Skin epidermis (tissue), 12 donors: ENCODE data around the gene PSMB5.
A peak's percentile ranks its signal among the peaks of the same experiment; 100 is the strongest.

Experiments used
- H3K27ac ChIP-seq, 21 experiments: fragments of 200-600 bp; sonication (generic) in 11 of 21; one replicate each; pipeline ENCODE4 v1.5.0; 2020; ENCODE audit warnings: mild to moderate bottlenecking in 3 of 21, inconsistent platforms in 2 of 21, moderate library complexity in 2 of 21
- H3K4me3 ChIP-seq, 7 experiments: fragments of 200-600 bp; sonication (generic) in 2 of 7; one replicate each; pipeline ENCODE4 v1.5.0; 2020; ENCODE audit warnings: inconsistent platforms in 2 of 7, mild to moderate bottlenecking in 2 of 7, moderate library complexity in 1 of 7

Gene PSMB5

DNA sequence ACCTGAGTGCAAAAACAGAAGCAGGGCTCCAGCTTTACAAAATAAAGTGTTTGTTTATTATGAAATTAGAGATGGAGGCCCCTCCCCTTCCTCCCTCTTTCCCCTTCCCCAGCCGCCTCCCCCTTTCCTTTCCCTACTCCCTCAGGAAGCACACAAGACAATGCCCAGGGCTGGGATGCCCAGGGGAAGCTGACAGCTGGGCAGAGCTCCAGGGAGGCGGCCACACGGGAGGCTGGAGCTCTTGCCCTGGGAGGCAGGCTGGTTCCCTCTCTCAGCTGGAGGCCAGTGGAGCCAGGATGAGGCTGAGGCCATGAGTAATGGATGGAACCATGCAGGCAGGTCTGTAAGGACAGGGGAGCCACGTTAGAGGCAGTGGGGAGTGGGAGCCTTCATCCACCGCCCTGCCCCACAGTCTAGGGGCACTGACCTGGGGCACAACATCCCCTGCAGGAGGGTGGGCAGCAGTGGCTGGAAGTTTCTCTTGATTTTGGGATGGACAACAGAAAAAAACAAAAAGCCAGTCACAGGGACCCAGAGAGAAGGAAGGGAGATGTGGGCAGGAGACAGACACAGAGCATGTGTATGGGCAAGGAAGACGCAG lies 12.4 kb upstream of the PSMB5 start:
- H3K27ac ChIP-seq, result peak overlapping the region in 4 of 21 experiments; percentile 5 to 45 (median 30)

DNA sequence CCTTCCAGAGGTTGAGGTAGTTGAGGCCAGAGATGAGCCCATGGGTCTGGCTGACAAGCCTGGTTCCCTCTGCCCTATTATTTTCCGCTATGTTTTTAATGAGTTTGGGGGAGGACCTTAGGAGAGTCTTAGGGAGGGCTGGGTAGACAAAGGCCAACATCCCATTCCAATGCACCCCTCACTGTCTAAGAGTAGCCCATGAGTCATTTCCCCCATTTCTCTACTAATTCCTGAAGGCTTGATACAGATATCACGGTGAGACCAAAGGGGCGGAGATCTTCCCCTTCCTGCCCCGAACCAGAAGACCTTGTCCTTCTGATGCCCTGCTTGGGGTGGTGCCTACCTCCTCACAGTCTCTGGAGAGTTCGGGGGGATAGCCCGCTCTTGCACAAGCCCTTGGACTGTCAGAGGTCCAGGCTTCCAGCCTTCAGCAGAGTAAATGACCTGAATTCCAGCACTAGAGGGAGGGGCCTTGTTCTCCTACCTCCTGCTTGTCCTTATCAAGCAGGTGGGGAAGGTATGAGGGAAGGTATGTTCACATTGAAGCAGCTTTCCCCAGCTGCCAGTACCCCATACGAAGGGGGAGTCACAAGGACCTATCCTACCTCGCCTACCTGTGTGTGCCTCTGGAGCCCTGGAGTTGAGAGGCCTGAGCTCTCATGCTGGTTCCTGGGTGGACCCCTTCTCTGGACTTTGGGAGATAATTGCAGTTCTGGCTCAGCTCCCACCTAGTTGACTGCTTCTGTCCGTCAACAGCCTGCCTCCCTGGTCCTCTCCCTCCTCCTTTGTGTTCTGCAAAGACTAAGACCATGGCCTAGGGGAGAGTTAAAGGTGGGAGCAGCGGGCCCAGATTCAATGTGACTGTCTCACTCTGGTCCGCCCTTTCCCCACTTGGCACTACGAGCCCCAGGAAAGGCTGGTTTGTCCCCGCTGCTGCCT lies 11.0 kb upstream of the PSMB5 start:
- Histone ChIP-seq H3K27ac (peak overlapping the region in 4 of 21 experiments; percentile 10 to 44 (median 18)), H3K4me3 (no peak overlapping the region)

More for the DNA sequence above, 12.4 kb upstream of the PSMB5 start:
- H3K4me3 ChIP-seq, result no peak overlapping the region

DNA sequence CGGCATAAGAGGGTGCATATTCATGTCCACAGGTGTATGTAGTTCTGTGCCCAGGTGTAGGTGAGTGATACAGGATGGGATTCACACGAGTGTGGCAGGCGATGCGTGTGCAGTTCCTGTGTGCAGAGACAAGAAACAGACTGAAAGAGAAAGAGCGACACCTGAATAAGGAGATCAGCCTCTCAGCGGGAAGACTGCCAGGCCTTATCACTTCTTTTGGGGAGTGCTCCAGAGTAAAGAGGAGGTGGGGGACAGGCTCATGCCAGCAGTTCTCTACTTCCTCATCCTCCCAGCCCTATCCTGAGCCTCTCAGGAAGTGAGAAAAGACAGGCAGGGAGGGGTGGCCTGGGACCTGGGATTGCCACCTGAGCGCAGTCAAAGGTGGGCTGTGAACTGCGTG lies 10.1 kb upstream of the PSMB5 start:
- Histone ChIP-seq H3K4me3 (no peak overlapping the region), H3K27ac (peak overlapping the region in 2 of 21 experiments; percentile 10 to 14)

DNA sequence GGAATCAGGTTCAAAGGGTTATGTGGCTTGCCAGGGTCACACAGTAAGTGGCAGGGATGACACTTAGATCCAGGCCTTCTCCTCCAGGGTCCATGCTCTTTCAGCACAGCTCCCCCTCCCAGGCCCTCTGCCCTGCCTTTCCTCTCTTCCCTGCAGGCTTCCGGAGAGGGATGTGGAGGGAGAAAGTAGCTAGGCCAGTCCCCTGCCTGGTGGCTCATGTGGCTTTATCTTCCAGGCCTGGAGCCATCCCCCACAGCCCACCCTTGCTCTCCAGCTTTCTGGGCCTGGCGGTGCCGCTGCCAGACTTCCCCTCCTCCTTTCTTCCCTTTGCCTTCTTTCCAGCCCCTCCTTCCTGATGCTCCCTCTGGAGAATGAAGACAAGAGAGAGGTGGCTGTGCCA lies 9.1 kb upstream of the PSMB5 start:
- Histone ChIP-seq H3K27ac (no peak overlapping the region), H3K4me3 (no peak overlapping the region)

DNA sequence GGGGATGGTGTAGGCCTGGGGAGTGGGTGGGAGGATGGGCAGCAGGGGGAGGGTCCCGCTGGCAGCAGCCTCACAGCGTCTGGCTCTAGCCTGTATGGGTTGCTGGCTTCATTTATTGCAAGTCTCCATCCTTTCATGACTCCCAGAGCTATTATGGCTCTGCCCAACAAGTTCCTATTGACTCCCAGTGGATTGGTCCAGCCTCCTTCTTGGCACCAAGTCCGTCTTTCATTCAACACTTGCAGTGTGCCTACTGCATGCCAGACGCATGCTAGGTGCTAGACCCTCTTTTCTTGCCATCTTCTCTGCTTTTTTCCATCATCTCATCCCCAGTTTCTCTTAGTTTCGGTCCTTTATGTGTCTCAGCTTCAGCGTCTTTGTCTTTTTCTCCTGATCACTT lies 8.4 kb upstream of the PSMB5 start:
- Histone ChIP-seq H3K4me3 (no peak overlapping the region), H3K27ac (no peak overlapping the region)

DNA sequence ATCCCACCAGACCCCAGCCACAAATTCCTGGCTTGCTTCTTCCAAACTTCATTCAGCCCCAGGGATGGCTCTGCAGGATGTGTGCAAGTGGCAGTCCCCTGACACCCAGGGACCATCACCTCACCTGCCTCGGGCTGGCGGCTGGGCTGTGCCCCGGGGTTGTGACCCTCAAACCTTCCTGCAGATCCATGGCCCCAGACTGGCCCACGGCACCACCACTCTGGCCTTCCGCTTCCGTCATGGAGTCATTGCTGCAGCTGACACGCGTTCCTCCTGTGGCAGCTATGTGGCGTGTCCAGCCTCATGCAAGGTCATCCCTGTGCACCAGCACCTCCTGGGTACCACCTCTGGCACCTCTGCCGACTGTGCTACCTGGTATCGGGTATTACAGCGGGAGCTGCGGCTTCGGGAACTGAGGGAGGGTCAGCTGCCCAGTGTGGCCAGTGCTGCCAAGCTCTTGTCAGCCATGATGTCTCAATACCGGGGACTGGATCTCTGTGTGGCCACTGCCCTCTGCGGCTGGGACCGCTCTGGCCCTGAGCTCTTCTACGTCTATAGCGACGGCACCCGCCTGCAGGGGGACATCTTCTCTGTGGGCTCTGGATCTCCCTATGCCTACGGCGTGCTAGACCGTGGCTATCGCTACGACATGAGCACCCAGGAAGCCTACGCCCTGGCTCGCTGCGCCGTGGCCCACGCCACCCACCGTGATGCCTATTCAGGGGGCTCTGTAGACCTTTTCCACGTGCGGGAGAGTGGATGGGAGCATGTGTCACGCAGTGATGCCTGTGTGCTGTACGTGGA lies 7.7 kb upstream of the PSMB5 start, which contains the start of gene PSMB11:
Gene PSMB11 (plus strand): TSS at position 51 of the 804 bp plus-strand sequence. CDS start 14 bp downstream, at position 65.
- H3K27ac ChIP-seq, result no peak within 1 kb of the TSS
- no peak within 1 kb of the TSS for H3K4me3 ChIP-seq

DNA sequence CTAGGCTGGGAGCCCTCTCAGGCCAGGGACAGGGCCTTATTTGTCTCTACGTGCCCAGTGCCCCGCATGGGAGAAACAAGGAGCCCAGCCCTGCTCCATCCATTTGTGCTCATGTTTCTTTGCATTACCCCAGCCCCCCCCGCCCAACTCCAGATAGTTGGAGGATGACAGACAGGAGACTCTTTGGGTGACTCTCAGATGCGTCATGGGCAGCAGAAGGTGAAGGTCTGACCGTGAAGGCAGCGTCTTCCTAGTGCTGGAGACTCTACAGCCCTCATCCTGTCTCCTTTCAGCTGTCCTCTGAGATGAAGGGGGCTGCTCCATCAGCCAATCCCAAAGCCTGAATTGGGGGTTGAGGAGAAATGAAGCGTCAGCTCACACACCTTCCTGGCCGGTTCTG lies 7.0 kb upstream of the PSMB5 start:
- Histone ChIP-seq H3K27ac (no peak overlapping the region), H3K4me3 (no peak overlapping the region)

DNA sequence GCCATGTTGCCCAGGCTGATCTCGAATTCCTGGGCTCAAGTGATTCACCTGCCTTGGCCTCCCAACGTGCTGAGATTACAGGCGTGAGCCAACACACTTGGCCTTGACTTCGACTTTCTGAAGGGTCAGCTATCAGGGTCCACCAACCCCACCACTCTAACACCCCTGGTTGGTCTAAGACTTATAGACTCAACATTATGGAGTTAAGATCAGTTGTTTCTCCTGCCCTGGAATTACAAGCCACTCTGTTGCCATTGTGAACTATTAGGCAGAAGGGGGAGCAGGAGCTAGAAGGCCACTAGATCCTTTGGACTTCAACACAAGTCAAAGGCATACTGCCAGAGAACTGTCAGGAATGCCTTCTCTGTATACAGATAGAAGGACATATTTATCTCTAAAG lies 5.4 kb upstream of the PSMB5 start:
- Histone ChIP-seq H3K27ac (no peak overlapping the region), H3K4me3 (no peak overlapping the region)

DNA sequence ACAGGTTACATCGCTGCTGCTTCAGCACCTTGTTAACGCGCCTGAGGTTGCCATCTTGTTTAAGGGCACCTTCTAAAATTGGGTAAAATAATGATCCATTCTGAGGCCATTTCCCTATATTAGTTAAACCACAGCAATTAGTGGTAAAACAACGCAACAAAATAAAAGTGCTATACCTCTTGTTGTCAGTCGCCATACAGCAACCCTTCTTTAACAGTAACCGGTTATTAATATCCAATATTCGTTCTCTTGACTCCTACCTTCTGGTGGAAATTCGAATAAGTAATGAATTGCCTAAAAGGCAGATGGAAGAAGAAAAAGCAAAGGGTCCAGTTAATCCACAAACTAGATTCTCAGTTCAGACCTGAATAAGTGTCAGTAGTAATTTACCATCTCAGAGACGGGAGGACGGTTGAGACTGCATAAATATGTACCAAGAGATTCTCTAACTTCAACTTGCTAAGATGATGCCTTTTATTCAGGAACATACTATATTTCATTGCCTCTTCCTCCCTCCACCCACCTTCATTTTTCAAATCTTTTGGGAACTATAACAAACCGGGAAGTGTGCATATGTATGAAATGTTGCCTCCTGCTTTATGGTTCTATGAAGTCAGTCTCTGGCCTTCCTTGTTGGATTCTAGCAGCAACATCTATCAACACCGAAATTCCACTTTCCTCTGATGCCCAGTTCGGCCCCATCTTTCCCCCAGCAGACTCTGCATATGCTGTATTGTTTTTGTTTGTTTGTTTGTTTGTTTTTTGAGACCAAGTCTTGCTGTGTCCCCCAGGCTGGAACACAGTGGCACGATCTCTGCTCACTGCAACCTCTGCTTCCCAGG lies 824 bp upstream of the PSMB5 start:
- peak overlapping the region in 6 of 7 experiments; percentile 56 to 95 (median 79) for H3K4me3 ChIP-seq
- H3K27ac ChIP-seq, result peak overlapping the region in 19 of 21 experiments; percentile 88 to 99 (median 95)

DNA sequence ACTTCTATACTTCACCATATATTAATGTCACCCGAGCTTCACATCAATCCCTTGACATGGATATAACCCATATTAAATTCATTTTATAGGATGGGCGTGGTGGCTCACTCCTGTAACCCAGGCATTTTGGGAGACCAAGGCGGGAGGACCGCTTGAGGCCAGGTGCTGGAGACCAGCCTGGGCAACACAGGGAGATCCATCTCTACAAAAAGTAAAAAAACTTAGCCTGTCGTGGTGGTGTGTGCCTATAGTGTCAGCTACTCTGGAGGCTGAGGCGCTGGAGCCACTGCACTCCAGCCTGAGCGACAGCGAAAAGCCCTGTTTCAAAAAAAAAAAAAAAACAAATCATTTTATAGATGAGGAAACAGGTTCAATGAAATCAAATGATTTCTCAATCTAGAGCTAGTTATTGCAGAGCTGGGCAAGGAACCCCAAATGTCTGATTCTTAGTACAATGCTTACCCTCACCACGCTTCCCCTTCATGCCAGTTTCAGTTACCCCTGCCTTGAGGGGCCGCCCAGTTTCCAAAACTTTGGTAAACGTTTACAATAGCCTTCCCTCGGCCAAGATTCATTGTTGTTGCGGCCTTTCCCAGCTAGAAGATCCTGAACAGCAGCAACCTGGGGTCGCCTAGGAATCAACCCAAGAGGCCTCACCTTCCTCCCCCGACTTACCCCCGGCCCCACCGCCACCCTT lies 751 bp downstream of the PSMB5 start:
- peak overlapping the region; percentile 85 to 99 (median 95) for H3K27ac ChIP-seq
- peak overlapping the region; percentile 56 to 95 (median 85) for H3K4me3 ChIP-seq

DNA sequence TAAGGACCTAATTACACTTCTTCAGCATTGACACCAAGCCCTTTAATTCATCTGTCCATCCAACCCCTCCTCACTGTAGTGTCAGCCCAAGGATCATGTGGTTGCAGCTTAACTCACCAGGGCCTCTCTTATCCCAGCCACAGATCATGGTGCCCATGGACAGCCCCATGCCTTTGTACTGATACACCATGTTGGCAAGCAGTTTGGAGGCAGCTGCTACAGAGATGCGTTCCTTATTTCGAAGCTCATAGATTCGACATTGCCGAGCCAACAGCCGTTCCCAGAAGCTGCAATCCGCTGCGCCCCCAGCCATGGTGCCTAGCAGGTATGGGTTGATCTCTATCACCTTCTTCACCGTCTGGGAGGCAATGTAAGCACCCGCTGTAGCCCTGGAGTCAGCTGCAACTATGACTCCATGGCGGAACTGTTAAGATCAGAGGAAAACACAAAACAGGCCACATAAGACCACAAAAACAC lies 1.4 kb downstream of the PSMB5 start:
- peak overlapping the region in 2 of 7 experiments; percentile 85 to 93 for H3K4me3 ChIP-seq

DNA sequence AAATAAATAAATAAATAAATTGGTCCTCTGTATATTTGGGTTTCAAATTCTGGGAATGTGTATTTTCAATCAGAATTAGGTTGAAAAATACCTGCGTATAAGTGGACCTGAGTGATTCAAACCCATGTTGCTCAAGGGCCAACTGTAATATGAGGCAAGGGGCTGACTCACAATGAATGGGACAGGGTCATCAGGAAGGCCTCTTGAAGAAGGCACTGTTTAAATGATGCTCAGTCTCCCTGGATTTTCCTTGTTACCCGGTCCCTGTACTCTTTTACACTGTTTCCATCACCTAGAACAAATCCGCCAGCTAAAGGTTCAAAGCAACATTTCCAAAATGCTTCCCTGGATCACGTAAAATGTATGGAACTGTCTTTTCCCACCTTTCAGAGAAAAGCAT lies 3.8 kb downstream of the PSMB5 start:
- Histone ChIP-seq H3K27ac (no peak overlapping the region), H3K4me3 (no peak overlapping the region)

More for the DNA sequence above, 1.4 kb downstream of the PSMB5 start:
- H3K27ac ChIP-seq, result no peak overlapping the region

DNA sequence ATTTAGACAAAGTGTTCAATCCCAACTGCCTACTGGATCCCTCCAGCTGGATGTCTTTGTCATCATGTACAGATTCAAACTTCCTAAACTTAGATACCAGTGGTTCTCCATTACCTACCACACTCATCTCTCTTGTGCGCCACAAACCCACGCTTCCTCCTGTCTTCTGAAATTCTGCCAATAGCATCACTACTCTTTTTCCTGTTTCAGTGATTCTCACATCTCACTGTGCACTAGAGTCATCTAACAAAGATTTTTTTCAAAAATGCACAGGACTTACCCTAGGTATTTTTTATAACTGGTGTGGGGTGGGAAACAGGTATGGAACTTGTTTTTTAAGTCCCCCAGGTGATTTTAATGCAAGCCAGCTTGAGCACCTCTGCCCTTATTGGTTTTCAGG lies 5.9 kb downstream of the PSMB5 start:
- Histone ChIP-seq H3K27ac (peak overlapping the region in 3 of 21 experiments; percentile 10 to 39 (median 27)), H3K4me3 (no peak overlapping the region)

DNA sequence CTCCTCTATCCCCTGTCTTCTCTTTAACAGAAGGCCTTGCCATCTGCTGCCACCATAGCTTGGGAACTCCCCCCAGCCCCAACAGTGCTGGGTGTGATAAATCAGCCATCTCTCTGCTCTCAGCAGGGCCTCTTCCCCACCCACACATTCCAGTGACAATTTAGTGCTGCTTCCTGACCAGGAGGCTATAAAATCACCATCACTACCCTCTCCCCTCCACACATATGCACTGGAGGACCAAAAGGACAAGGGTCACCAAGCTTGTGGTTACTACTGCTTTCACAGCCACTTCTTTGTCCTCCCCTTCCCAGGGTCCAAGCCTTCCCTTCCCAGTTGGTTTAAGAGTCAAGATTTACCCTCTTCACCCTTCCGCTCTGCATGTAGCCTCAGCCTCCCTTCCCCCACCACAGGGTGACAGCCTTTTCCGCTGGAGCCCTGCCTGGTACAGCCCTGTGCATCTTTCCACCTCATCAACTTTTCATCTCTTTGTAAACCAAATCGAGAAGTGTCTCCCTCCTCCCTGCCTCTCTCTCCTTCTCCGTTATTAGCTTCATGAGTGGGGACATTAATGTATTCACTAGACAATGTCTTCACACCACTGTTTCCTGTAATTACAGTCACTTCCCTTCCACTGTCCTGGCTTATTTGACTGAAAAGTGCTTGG lies 9.4 kb downstream of the PSMB5 start:
- Histone ChIP-seq H3K27ac (no peak overlapping the region), H3K4me3 (no peak overlapping the region)

DNA sequence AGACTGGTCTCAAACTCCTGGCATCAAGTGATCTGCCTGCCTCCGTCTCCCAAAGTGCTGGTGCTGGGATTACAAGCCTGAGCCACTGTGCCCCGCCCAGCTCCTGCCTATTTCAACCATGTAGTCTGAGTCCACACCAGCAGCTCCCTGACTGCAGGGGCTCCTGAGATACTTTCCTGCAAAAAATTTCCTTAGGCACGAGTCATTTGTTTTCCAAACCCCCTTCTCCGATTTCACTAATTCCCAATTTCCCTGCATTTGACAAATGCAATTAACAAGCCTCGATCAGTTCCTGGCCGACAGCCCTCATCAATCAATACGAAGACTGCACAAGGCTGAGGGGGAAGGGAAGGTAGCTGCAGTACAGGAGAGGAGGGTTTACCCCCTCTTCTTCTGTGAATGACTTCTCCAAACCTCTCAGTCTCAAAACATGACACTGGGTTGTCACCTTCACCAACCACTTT lies 10.1 kb downstream of the PSMB5 start:
- Histone ChIP-seq H3K27ac (no peak overlapping the region), H3K4me3 (no peak overlapping the region)

DNA sequence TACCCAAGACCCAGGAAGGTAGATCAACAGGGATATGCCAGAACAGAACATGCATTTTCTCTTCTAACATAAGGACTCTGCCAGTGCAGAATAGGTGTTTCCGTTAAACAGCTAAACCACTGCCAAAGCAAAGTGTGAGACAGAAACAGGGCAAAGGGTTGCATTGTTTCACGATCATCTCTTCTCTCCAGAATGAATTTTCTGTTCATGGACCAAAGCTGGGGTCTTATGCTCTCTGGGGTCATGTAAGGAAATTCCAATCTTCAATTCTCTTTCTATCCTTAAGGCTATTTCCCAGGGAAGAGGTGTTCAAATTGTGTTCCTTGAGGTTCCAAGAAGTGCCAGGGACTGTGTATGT lies 10.9 kb downstream of the PSMB5 start:
- Histone ChIP-seq H3K4me3 (no peak overlapping the region), H3K27ac (no peak overlapping the region)

DNA sequence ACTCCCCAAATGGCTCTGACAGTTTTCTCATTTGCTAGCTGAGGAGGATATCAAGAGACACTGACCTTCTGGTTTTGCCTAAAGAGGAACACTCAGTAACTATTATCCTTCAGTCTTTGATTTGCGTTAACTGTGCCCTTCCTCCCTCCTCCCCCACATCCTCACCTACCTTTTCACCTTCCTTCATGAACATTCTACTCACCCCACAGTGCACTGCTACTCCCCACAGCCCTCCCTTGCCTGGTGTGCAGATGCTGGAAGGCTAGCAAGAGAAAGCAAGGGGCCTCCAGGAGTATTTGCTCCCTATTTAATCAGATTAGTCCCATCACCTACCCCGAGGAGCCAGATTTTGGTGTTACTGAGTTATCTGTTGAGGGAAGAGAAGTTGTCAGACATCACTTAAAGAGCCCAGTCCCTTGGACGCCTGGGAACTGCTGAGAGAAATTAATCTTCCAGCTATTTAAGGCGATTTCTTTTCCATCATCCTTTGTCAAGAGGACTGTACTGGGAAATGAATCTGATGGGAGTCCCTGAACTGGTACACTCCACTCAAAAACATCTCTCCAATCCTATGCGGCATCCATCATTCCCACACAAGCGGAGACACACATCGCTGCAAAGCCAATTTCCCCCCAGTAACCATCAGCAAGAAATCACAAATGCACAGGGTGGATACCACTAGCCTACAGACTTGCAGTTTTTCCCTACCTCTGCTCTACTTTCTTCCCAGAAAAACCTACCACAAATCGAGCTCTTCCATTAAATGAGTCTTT lies 11.5 kb downstream of the PSMB5 start:
- H3K27ac ChIP-seq, result no peak overlapping the region

More for the DNA sequence above, 11.5 kb downstream of the PSMB5 start:
- no peak overlapping the region for H3K4me3 ChIP-seq
